Lower leg skin (tissue), 4 donors: Measurements from ENCODE around the gene AKR1E2. TPM values are rescaled to one million over a fixed set of nuclear protein-coding genes. Genes with fewer than 3 reads are reported as not detected.
A peak's percentile ranks its signal among the peaks of the same experiment; 100 is the strongest.

ENCODE experiments used
- DNase-seq, 2 donors: peaks; one replicate each; pipeline ENCODE4 v3.0.0-alpha.2; 2019; ENCODE audit warnings: low spot score in 2 of 2
- H3K4me3 ChIP-seq: fragments of 200-600 bp; sonication (generic); 2 replicates; pipeline ENCODE4 v1.5.1; 2017; ENCODE audit warnings: mild to moderate bottlenecking, low read depth; ENCODE audit not compliant: poor library complexity, severe bottlenecking
- POLR2A ChIP-seq, 2 donors: fragments of 450-650 bp; IDR thresholded peaks; one replicate each; pipeline ENCODE4 v1.6.1; 2016 to 2017; ENCODE audit warnings: antibody characterized with exemption in 2 of 2, mild to moderate bottlenecking in 1 of 2, moderate library complexity in 1 of 2
- WGBS, 2 donors: methylation state at CpG; one replicate each; pipeline ENCODE4 v1.1.5; 2018; 5-methylcytosine and 5-hydroxymethylcytosine counted together
- intact Hi-C: fragments of 100-400 bp; cut with DNase I; formaldehyde crosslinking; loops from one replicate; pipeline ENCODE4 v1.15.0; 2023; ENCODE audit warnings: low total_unique reads
- total RNA-seq, 4 donors: library from RNA; depleted of rRNA; stranded (reverse); fragments of >200 nt; gene quantifications; one replicate each; pipeline ENCODE4 v1.1.0, GENCODE V29; 2016
- TF ChIP-seq, protein P1 (sequence below), 3 donors: fragments of 450-650 bp; IDR thresholded peaks; one replicate each; pipeline ENCODE4 v1.5.1; 2016; ENCODE audit warnings: antibody characterized with exemption in 3 of 3, mild to moderate bottlenecking in 3 of 3, moderate library complexity in 2 of 3

AKR1E2 gene
- total RNA-seq, 4 donors from 2014 or later: 0.91 to 6.2 (median 3.8) TPM

GRCh38 chr10:4847561-4848355 is 21.8 kb downstream of the AKR1E2 start:
- intact Hi-C loops: loop anchor here (5.0 to 10.0 kb wide), 3 partner anchors 435 to 807 kb away; no protein-coding TSS in a partner anchor
- no peak for DNase-seq

GRCh38 chr10:4848356-4849041 is 22.5 kb downstream of the AKR1E2 start:
- H3K4me3 ChIP-seq: no peak overlapping the region
- intact Hi-C loops: loop anchor here (5.0 to 10.0 kb wide), 3 partner anchors 434 to 806 kb away; no protein-coding TSS in a partner anchor
- no peak for DNase-seq
- 77 to 83% methylated on average over 7 of the region's 7 CpGs for WGBS, 2 donors
- TF ChIP-seq, protein P1, sequence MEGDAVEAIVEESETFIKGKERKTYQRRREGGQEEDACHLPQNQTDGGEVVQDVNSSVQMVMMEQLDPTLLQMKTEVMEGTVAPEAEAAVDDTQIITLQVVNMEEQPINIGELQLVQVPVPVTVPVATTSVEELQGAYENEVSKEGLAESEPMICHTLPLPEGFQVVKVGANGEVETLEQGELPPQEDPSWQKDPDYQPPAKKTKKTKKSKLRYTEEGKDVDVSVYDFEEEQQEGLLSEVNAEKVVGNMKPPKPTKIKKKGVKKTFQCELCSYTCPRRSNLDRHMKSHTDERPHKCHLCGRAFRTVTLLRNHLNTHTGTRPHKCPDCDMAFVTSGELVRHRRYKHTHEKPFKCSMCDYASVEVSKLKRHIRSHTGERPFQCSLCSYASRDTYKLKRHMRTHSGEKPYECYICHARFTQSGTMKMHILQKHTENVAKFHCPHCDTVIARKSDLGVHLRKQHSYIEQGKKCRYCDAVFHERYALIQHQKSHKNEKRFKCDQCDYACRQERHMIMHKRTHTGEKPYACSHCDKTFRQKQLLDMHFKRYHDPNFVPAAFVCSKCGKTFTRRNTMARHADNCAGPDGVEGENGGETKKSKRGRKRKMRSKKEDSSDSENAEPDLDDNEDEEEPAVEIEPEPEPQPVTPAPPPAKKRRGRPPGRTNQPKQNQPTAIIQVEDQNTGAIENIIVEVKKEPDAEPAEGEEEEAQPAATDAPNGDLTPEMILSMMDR (IDR thresholded peaks at IDR 0.05): no peak
- no peak for TF ChIP-seq POLR2A (IDR thresholded peaks at IDR 0.05)

More at GRCh38 chr10:4847561-4848355, 21.8 kb downstream of the AKR1E2 start:
- WGBS, 2 donors: 66 to 70% methylated on average over 7 of the region's 7 CpGs
- TF ChIP-seq, protein P1 (IDR thresholded peaks at IDR 0.05): no peak
- no peak for TF ChIP-seq POLR2A (IDR thresholded peaks at IDR 0.05)
- no peak overlapping the region for H3K4me3 ChIP-seq

DNA sequence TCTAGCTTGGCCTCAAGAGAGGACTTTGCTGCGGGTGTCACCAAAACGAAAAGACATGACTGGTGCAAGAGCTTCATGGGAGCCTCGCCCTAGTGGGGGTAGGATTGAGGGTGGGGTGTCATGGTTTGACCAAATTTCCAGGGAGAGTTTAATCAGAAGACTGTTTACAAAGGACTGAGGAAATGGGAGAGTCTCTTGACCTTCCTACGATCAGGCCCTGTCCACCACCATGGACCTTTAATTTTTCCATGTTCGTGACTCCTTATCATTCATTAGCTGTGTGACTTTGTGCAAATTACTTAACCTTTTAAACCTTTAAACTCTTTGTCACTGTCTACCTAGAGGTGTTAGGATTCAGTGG is 23.0 kb downstream of the AKR1E2 start:
- TF ChIP-seq, protein P1 (IDR thresholded peaks at IDR 0.05): no peak
- no peak for TF ChIP-seq POLR2A (IDR thresholded peaks at IDR 0.05)
- WGBS, 2 donors: 88% methylated on average over 5 of the region's 5 CpGs
- DNase-seq: no peak
- intact Hi-C loops: loop anchor here (5.0 to 10.0 kb wide), 3 partner anchors 433 to 806 kb away; no protein-coding TSS in a partner anchor
- H3K4me3 ChIP-seq: no peak overlapping the region

- WGBS, 2 donors: 7 to 8% methylated on average over 12 of the region's 12 CpGs
- peak; percentile 91 to 98 for DNase-seq
- TF ChIP-seq POLR2A (IDR thresholded peaks at IDR 0.05): no peak
- TF ChIP-seq, protein P1 (IDR thresholded peaks at IDR 0.05): peak in 1 of 3 donors; percentile 99
- intact Hi-C loops: loop anchor here (5.0 to 10.0 kb wide), 3 partner anchors 433 to 805 kb away; no protein-coding TSS in a partner anchor
- no peak overlapping the region for H3K4me3 ChIP-seq
These were observed 23.7 kb downstream of the AKR1E2 start for GRCh38 chr10:4849555-4850242.

DNA sequence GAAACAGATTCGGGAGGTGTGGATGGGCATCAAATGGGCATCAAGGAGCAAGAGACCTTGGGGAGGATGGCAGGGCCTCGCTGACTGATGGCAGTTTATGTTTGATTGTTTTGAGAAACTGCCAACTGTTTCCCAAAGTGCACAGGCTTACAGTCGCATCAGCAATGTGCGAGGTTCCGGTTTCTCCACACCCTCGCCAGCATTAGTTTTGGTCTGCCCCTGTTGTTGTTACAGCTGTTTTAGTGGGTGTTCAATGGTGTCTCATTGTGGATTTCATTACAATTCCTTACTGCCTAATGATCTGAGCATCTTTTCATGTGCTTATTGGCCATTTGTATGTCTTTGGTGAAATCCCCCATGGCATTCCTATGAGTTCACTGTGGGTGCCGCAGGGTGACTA is 24.4 kb downstream of the AKR1E2 start:
- intact Hi-C loops: no loop called here
- DNase-seq: no peak
- H3K4me3 ChIP-seq: no peak overlapping the region
- WGBS, 2 donors: 79 to 82% methylated on average over 7 of the region's 7 CpGs
- no peak for TF ChIP-seq POLR2A (IDR thresholded peaks at IDR 0.05)
- TF ChIP-seq, protein P1 (IDR thresholded peaks at IDR 0.05): no peak
